Measurements from ENCODE around the gene LCN15.
A peak's percentile ranks its signal among the peaks of the same experiment; 100 is the strongest.

LCN15 gene

GRCh38 chr9:136771907-136772415, 7.6 kb upstream of the LCN15 start:
- TF ChIP-seq, protein P1, sequence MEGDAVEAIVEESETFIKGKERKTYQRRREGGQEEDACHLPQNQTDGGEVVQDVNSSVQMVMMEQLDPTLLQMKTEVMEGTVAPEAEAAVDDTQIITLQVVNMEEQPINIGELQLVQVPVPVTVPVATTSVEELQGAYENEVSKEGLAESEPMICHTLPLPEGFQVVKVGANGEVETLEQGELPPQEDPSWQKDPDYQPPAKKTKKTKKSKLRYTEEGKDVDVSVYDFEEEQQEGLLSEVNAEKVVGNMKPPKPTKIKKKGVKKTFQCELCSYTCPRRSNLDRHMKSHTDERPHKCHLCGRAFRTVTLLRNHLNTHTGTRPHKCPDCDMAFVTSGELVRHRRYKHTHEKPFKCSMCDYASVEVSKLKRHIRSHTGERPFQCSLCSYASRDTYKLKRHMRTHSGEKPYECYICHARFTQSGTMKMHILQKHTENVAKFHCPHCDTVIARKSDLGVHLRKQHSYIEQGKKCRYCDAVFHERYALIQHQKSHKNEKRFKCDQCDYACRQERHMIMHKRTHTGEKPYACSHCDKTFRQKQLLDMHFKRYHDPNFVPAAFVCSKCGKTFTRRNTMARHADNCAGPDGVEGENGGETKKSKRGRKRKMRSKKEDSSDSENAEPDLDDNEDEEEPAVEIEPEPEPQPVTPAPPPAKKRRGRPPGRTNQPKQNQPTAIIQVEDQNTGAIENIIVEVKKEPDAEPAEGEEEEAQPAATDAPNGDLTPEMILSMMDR (IDR thresholded peaks at IDR 0.05; ENCODE audit: insufficient read depth, low read depth, low read length, missing control alignments): no peak
- no peak for DNase-seq (ENCODE audit: low read depth)
- no peak overlapping the region for H3K4me3 ChIP-seq (ENCODE audit: low read depth, low read length)

DNA sequence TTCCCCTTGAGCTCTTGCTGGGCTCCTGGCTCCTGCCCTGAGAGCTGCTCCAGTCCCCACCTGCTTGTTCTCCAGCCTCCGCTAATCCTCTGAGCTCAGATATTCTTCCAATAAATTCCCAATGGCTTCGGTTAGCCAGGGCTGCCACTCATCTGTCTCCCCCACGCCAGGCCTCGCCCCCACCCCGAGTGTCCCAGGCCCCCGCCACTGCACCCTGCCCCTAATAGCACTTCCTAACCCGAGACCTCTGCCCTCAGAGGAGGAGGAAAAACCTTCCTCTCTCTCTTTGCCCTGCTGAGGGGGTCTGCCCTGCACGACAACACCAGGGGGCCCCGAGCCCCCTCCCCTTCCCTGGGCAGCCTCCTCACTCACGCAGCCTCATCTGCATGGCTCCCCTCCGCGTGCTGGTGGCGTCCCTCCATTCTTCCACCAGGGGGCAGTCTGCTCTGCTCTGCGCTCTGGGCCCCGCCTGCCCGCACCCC, 5.4 kb upstream of the LCN15 start:
- no peak overlapping the region for H3K4me3 ChIP-seq (ENCODE audit: low read depth, low read length)
- peak; percentile 44 for DNase-seq (ENCODE audit: low read depth)

GRCh38 chr9:136766410-136767120, 2.2 kb upstream of the LCN15 start:
- peak; percentile 82 for DNase-seq (ENCODE audit: low read depth)

More for the DNA sequence above, 5.4 kb upstream of the LCN15 start:
- TF ChIP-seq, protein P1 (IDR thresholded peaks at IDR 0.05; ENCODE audit: insufficient read depth, low read depth, low read length, missing control alignments): peak; percentile 63

GRCh38 chr9:136765745-136766409, 1.6 kb upstream of the LCN15 start:
- peak; percentile 85 for DNase-seq (ENCODE audit: low read depth)
- peak overlapping the region; percentile 40 for H3K4me3 ChIP-seq (ENCODE audit: low read depth, low read length)

More at GRCh38 chr9:136766410-136767120, 2.2 kb upstream of the LCN15 start:
- H3K4me3 ChIP-seq (ENCODE audit: low read depth, low read length): 0 out of 2 replicates have a peak overlapping the region, but pooled peaks have one; percentile 40

- TF ChIP-seq, protein P1 (IDR thresholded peaks at IDR 0.05; ENCODE audit: insufficient read depth, low read depth, low read length, missing control alignments): no peak
- no peak for DNase-seq (ENCODE audit: low read depth)
- H3K4me3 ChIP-seq (ENCODE audit: low read depth, low read length): no peak overlapping the region
These were observed 723 bp upstream of the LCN15 start for GRCh38 chr9:136765041-136765440.

- no peak overlapping the region for H3K4me3 ChIP-seq (ENCODE audit: low read depth, low read length)
- TF ChIP-seq, protein P1 (IDR thresholded peaks at IDR 0.05; ENCODE audit: insufficient read depth, low read depth, low read length, missing control alignments): no peak
- no peak for DNase-seq (ENCODE audit: low read depth)
These were observed 676 bp downstream of the LCN15 start for GRCh38 chr9:136763649-136764035.

GRCh38 chr9:136762915-136763648, 1.2 kb downstream of the LCN15 start:
- TF ChIP-seq, protein P1 (IDR thresholded peaks at IDR 0.05; ENCODE audit: insufficient read depth, low read depth, low read length, missing control alignments): no peak
- peak; percentile 68 for DNase-seq (ENCODE audit: low read depth)
- no peak overlapping the region for H3K4me3 ChIP-seq (ENCODE audit: low read depth, low read length)
